Measurements from ENCODE around the gene CDX1. TPM values are rescaled to one million over a fixed set of nuclear protein-coding genes. Genes with fewer than 3 reads are reported as not detected.

CDX1 gene
- total RNA-seq, 1 donor from 2014 or later: not detected

- Mint-ChIP-seq H3K4me3 (ENCODE audit: unreplicated experiment) (no peak overlapping the region), H3K27ac (ENCODE audit: unreplicated experiment) (no peak overlapping the region)
- TF ChIP-seq, protein P1, sequence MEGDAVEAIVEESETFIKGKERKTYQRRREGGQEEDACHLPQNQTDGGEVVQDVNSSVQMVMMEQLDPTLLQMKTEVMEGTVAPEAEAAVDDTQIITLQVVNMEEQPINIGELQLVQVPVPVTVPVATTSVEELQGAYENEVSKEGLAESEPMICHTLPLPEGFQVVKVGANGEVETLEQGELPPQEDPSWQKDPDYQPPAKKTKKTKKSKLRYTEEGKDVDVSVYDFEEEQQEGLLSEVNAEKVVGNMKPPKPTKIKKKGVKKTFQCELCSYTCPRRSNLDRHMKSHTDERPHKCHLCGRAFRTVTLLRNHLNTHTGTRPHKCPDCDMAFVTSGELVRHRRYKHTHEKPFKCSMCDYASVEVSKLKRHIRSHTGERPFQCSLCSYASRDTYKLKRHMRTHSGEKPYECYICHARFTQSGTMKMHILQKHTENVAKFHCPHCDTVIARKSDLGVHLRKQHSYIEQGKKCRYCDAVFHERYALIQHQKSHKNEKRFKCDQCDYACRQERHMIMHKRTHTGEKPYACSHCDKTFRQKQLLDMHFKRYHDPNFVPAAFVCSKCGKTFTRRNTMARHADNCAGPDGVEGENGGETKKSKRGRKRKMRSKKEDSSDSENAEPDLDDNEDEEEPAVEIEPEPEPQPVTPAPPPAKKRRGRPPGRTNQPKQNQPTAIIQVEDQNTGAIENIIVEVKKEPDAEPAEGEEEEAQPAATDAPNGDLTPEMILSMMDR (IDR thresholded peaks at IDR 0.05; ENCODE audit: partially characterized antibody, unreplicated experiment): no peak
Measured at GRCh38 chr5:150137997-150138396, 28.6 kb upstream of the CDX1 start.

GRCh38 chr5:150138551-150139265 lies 27.9 kb upstream of the CDX1 start:
- H3K4me1 Mint-ChIP-seq (ENCODE audit: low read depth, unreplicated experiment): peaks cover 21% of the 10 kb centered on the region
- peaks cover 5% of the 10 kb centered on the region for H3K9me3 Mint-ChIP-seq (ENCODE audit: unreplicated experiment)
- TF ChIP-seq, protein P1 (IDR thresholded peaks at IDR 0.05; ENCODE audit: partially characterized antibody, unreplicated experiment): no peak
- peaks cover 14% of the 10 kb centered on the region for H3K27me3 Mint-ChIP-seq (ENCODE audit: unreplicated experiment)
- H3K27ac Mint-ChIP-seq (ENCODE audit: unreplicated experiment): no peak overlapping the region
- no peak overlapping the region for H3K4me3 Mint-ChIP-seq (ENCODE audit: unreplicated experiment)
- no peaks in the 10 kb centered on the region for H3K36me3 Mint-ChIP-seq (ENCODE audit: unreplicated experiment)
- no peak for DNase-seq

More at GRCh38 chr5:150137997-150138396, 28.6 kb upstream of the CDX1 start:
- peaks cover 15% of the 10 kb centered on the region for H3K27me3 Mint-ChIP-seq (ENCODE audit: unreplicated experiment)
- DNase-seq: no peak
- H3K4me1 Mint-ChIP-seq (ENCODE audit: low read depth, unreplicated experiment): peaks cover 21% of the 10 kb centered on the region
- no peaks in the 10 kb centered on the region for H3K36me3 Mint-ChIP-seq (ENCODE audit: unreplicated experiment)
- peaks cover 5% of the 10 kb centered on the region for H3K9me3 Mint-ChIP-seq (ENCODE audit: unreplicated experiment)

DNA sequence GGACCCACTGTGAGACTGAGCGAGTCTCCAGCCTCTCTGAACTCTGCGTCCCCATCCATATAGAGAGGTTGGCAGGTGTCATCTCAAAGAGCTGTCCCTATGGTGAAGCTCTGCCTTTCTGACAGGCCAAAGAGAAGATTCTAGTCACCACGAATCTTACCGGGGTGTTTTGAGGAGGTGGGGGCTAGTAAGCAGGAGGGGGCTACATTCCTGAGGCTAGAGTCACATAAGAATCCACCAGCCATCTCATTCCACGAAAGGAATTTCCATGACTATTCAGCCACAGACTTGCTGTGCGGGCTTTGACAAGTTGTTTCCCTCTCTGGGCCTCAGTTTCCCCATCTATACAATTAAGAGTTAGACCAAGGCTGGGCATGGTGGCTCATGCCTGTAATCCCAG lies 27.2 kb upstream of the CDX1 start:
- Mint-ChIP-seq H3K4me1 (ENCODE audit: low read depth, unreplicated experiment) (peaks cover 26% of the 10 kb centered on the region), H3K27ac (ENCODE audit: unreplicated experiment) (no peak overlapping the region), H3K9me3 (ENCODE audit: unreplicated experiment) (peaks cover 5% of the 10 kb centered on the region), H3K27me3 (ENCODE audit: unreplicated experiment) (peaks cover 11% of the 10 kb centered on the region), H3K36me3 (ENCODE audit: unreplicated experiment) (no peaks in the 10 kb centered on the region), H3K4me3 (ENCODE audit: unreplicated experiment) (no peak overlapping the region)
- no peak for DNase-seq
- TF ChIP-seq, protein P1 (IDR thresholded peaks at IDR 0.05; ENCODE audit: partially characterized antibody, unreplicated experiment): no peak

DNA sequence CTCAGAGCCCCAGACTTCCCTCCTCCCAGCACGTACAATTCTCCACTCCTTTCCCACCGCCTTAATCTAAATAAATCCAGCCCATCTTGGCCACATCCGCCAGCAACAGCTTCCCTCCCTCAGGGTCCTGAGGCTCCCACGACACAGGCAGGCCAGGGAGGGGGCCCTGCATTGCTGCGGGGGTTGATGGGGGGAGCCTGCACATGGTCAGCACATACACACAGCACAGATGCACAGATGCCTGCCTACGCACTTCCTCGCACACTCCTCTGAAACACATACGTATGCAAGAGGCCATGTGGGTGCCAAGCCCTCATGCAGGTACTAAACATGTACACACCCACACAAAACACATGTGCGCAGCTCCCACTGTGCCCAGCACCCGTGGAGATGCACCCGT lies 25.7 kb upstream of the CDX1 start:
- peaks cover 5% of the 10 kb centered on the region for H3K9me3 Mint-ChIP-seq (ENCODE audit: unreplicated experiment)
- H3K27me3 Mint-ChIP-seq (ENCODE audit: unreplicated experiment): peaks cover 7% of the 10 kb centered on the region
- H3K36me3 Mint-ChIP-seq (ENCODE audit: unreplicated experiment): no peaks in the 10 kb centered on the region
- TF ChIP-seq, protein P1 (IDR thresholded peaks at IDR 0.05; ENCODE audit: partially characterized antibody, unreplicated experiment): no peak
- no peak for DNase-seq
- peaks cover 29% of the 10 kb centered on the region for H3K4me1 Mint-ChIP-seq (ENCODE audit: low read depth, unreplicated experiment)
- H3K4me3 Mint-ChIP-seq (ENCODE audit: unreplicated experiment): no peak overlapping the region
- H3K27ac Mint-ChIP-seq (ENCODE audit: unreplicated experiment): no peak overlapping the region

DNA sequence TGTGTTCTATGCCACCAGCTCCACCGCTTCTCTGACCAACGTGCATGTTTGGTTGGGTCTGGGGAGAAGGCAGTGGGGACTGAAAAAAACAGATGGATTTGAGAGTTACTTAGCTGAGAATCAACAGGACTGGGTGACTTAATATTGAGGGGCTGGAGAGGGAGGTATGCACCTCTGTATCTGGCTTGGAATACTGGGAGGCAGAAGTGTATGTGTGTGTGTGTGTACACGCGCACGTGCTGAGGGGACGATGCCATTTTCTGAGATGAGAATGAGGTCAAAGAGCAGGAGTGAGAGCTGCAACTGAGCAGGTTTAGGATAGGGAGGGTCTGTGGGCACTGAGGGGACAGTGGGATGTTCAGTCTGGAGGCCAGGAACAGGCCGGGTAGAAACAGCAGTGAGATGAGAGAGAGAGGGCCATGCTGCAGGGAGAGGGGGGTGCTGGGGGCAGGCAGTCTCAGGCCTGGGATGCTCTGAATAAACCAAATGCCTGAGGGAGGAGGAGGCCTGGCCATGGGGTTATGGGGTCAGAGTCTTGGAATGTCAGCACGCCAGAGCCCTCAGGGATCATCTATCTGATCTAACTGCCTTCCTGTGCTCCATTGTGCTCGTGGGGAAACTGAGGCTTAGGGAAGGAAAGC lies 24.9 kb upstream of the CDX1 start:
- peaks cover 30% of the 10 kb centered on the region for H3K4me1 Mint-ChIP-seq (ENCODE audit: low read depth, unreplicated experiment)
- no peak overlapping the region for H3K4me3 Mint-ChIP-seq (ENCODE audit: unreplicated experiment)
- peaks cover 5% of the 10 kb centered on the region for H3K9me3 Mint-ChIP-seq (ENCODE audit: unreplicated experiment)
- no peak overlapping the region for H3K27ac Mint-ChIP-seq (ENCODE audit: unreplicated experiment)
- DNase-seq: no peak
- no peaks in the 10 kb centered on the region for H3K36me3 Mint-ChIP-seq (ENCODE audit: unreplicated experiment)
- peaks cover 7% of the 10 kb centered on the region for H3K27me3 Mint-ChIP-seq (ENCODE audit: unreplicated experiment)
- TF ChIP-seq, protein P1 (IDR thresholded peaks at IDR 0.05; ENCODE audit: partially characterized antibody, unreplicated experiment): no peak

All from glutamatergic neuron (in vitro differentiated cells).